GM23338 (cell line): Measurements from ENCODE around the gene SORCS2. TPM values are rescaled to one million over a fixed set of nuclear protein-coding genes. Genes with fewer than 3 reads are reported as not detected.

Experiments used
- ATAC-seq: fragments of 200-7000 bp; cut with Tn5 transposase; 3 replicates; pipeline ENCODE4 v1.9.1; 2020
- DNase-seq: peaks from one replicate; pipeline ENCODE4 v3.0.0-alpha.2; 2015; ENCODE audit warnings: low spot score
- H2AFZ ChIP-seq: fragments of 200-600 bp; sonication (generic); 2 replicates; pipeline ENCODE4 v1.8.0; 2016; ENCODE audit warnings: antibody characterized with exemption, mild to moderate bottlenecking, moderate library complexity
- H3F3A ChIP-seq: fragments of 200-600 bp; sonication (generic); replicated peaks from 2 replicates; pipeline ENCODE4 v1.8.0; 2017; ENCODE audit warnings: antibody characterized with exemption, mixed run types, low read depth
- H3K27ac ChIP-seq: fragments of 200-600 bp; sonication (generic); 2 replicates; pipeline ENCODE4 v1.6.1; 2016; ENCODE audit warnings: low read depth
- H3K27me3 ChIP-seq: fragments of 200-600 bp; sonication (generic); 2 replicates; pipeline ENCODE4 v1.8.0; 2016; ENCODE audit warnings: mild to moderate bottlenecking, mixed run types, moderate library complexity; ENCODE audit not compliant: insufficient read depth
- H3K36me3 ChIP-seq: fragments of 200-600 bp; sonication (generic); 2 replicates; pipeline ENCODE4 v1.8.0; 2016; ENCODE audit warnings: mild to moderate bottlenecking; ENCODE audit not compliant: insufficient read depth
- H3K4me1 ChIP-seq: fragments of 200-600 bp; sonication (generic); 2 replicates; pipeline ENCODE4 v1.8.0; 2016; ENCODE audit warnings: mild to moderate bottlenecking, moderate library complexity; ENCODE audit not compliant: insufficient read depth
- H3K4me2 ChIP-seq: fragments of 200-600 bp; sonication (generic); 2 replicates; pipeline ENCODE4 v1.7.1; 2017; ENCODE audit warnings: mixed run types
- H3K4me3 ChIP-seq: fragments of 200-600 bp; sonication (generic); 2 replicates; pipeline ENCODE4 v1.6.1; 2016; ENCODE audit warnings: mixed run types
- H3K79me2 ChIP-seq: fragments of 200-600 bp; sonication (generic); replicated peaks from 2 replicates; pipeline ENCODE4 v1.8.0; 2017; ENCODE audit warnings: mild to moderate bottlenecking; ENCODE audit not compliant: insufficient read depth
- H3K9me2 ChIP-seq: fragments of 200-600 bp; sonication (generic); 2 replicates; pipeline ENCODE4 v1.8.0; 2017; ENCODE audit not compliant: insufficient read depth
- H4K20me1 ChIP-seq: fragments of 200-600 bp; sonication (generic); replicated peaks from 2 replicates; pipeline ENCODE4 v1.8.0; 2017; ENCODE audit warnings: mild to moderate bottlenecking; ENCODE audit not compliant: insufficient read depth
- H3K27ac Mint-ChIP-seq: 2 replicates; pipeline ENCODE4 v1.8.0; 2020; ENCODE audit warnings: inconsistent platforms, mild to moderate bottlenecking, moderate library complexity, mixed read lengths
- H3K27me3 Mint-ChIP-seq: 3 replicates; pipeline ENCODE4 v1.8.0; 2022; ENCODE audit warnings: low read depth, mild to moderate bottlenecking, moderate library complexity, mixed read lengths, inconsistent platforms; ENCODE audit not compliant: insufficient read depth, poor library complexity
- H3K36me3 Mint-ChIP-seq: 3 replicates; pipeline ENCODE4 v1.8.0; 2021; ENCODE audit warnings: low read depth, mild to moderate bottlenecking, inconsistent platforms, moderate library complexity, mixed read lengths
- H3K4me1 Mint-ChIP-seq: 3 replicates; pipeline ENCODE4 v1.8.0; 2020; ENCODE audit warnings: mild to moderate bottlenecking, inconsistent platforms, mixed read lengths
- H3K4me3 Mint-ChIP-seq: 3 replicates; pipeline ENCODE4 v1.8.0; 2021; ENCODE audit warnings: moderate library complexity, mild to moderate bottlenecking, inconsistent platforms, mixed read lengths
- H3K9me3 Mint-ChIP-seq: 3 replicates; pipeline ENCODE4 v1.8.0; 2020; ENCODE audit warnings: moderate library complexity, mild to moderate bottlenecking, inconsistent platforms, mixed read lengths
- CTCF ChIP-seq, 2 experiments: fragments of 200-600 bp in 1 of 2; sonication (generic) in 1 of 2; conservative IDR thresholded peaks; 2 replicates each; pipeline versions ENCODE4 v1.5.1 to v1.6.1; 2016 to 2017; ENCODE audit warnings: antibody characterized with exemption in 2 of 2, low read depth in 2 of 2, mild to moderate bottlenecking in 2 of 2, moderate library complexity in 1 of 2
- ETS1 ChIP-seq: IDR thresholded peaks from 2 replicates; pipeline ENCODE4 v1.6.1; 2016; ENCODE audit warnings: antibody characterized with exemption
- EZH2 ChIP-seq: fragments of 200-600 bp; sonication (generic); IDR thresholded peaks from one replicate; pipeline ENCODE4 v1.8.0; 2017; ENCODE audit warnings: antibody characterized with exemption, mild to moderate bottlenecking, low read depth; ENCODE audit not compliant: unreplicated experiment
- EZH2phosphoT487 ChIP-seq: fragments of 200-600 bp; sonication (generic); IDR thresholded peaks from one replicate; pipeline ENCODE4 v1.8.1; 2018; ENCODE audit warnings: antibody characterized with exemption; ENCODE audit not compliant: unreplicated experiment
- JUNB ChIP-seq: IDR thresholded peaks from one replicate; pipeline ENCODE4 v1.6.1; 2016; ENCODE audit warnings: antibody characterized with exemption; ENCODE audit not compliant: unreplicated experiment
- NANOG ChIP-seq: IDR thresholded peaks from 2 replicates; pipeline ENCODE4 v1.6.1; 2016; ENCODE audit warnings: antibody characterized with exemption, borderline replicate concordance
- POLR2AphosphoS5 ChIP-seq: IDR thresholded peaks from 2 replicates; pipeline ENCODE4 v1.6.1; 2016; ENCODE audit warnings: antibody characterized with exemption, low read depth
- REST ChIP-seq: IDR thresholded peaks from one replicate; pipeline ENCODE4 v1.6.1; 2018; ENCODE audit warnings: antibody characterized with exemption; ENCODE audit not compliant: unreplicated experiment
- STAT1 ChIP-seq: IDR thresholded peaks from one replicate; pipeline ENCODE4 v1.6.1; 2016; ENCODE audit warnings: antibody characterized with exemption; ENCODE audit not compliant: unreplicated experiment
- ZNF114 ChIP-seq: fragments of 250-450 bp; sonication (Bioruptor Pico); IDR thresholded peaks from 2 replicates; pipeline ENCODE4 v1.5.0; 2020; ENCODE audit warnings: mild to moderate bottlenecking, moderate library complexity
- ZNF331 ChIP-seq: fragments of 250-450 bp; sonication (Bioruptor Pico); IDR thresholded peaks from 2 replicates; pipeline ENCODE4 v1.5.0; 2020; ENCODE audit warnings: low read depth, mild to moderate bottlenecking, moderate library complexity
- ZNF462 ChIP-seq: fragments of 250-450 bp; sonication (Bioruptor Pico); IDR thresholded peaks from 2 replicates; pipeline ENCODE4 v1.5.0; 2020; ENCODE audit warnings: mild to moderate bottlenecking, moderate library complexity
- polyA plus RNA-seq: library from polyadenylated mRNA; unstranded; fragments of >200 nt; fragmentation: Nextera tagmentation; extraction: Ambion mirVana; gene quantifications from 2 replicates; pipeline ENCODE4 v1.2.1, GENCODE V29; 2016
- total RNA-seq: library from RNA; depleted of rRNA; stranded (reverse); fragments of >200 nt; shearing (Covaris generic); gene quantifications from 2 replicates; pipeline ENCODE4 v1.2.3, GENCODE V29; 2014

The SORCS2 gene
- total and polyA plus RNA-seq, 2 experiments from 2014 or later, result 0.47 to 2.4 TPM

- Mint-ChIP-seq H3K27me3 (peaks cover 12% of the 10 kb centered on the region), H3K9me3 (no peaks in the 10 kb centered on the region; the same call in 2 of the 3 replicates), H3K4me3 (no peak overlapping the region), H3K27ac (no peak overlapping the region), H3K36me3 (no peaks in the 10 kb centered on the region), H3K4me1 (no peaks in the 10 kb centered on the region)
- H3K27me3 ChIP-seq, result no peaks in the 10 kb centered on the region
- H2AFZ ChIP-seq, result no peak overlapping the region
- H3K4me3 ChIP-seq, result no peak overlapping the region
- H3K27ac ChIP-seq, result no peak overlapping the region
- no peak for ATAC-seq
- no peaks in the 10 kb centered on the region for H4K20me1 ChIP-seq
- no peak for TF ChIP-seq JUNB
- no peak for TF ChIP-seq EZH2
- TF ChIP-seq ZNF462, result no peak
- TF ChIP-seq CTCF (conservative IDR thresholded peaks at IDR 0.05; ENCODE audit: low read depth in 2 of 2), result no peak
- no peak for TF ChIP-seq ZNF331 (CRISPR knock-in tag)
- TF ChIP-seq REST, result no peak
- TF ChIP-seq ZNF114, result no peak
- TF ChIP-seq STAT1, result no peak
- TF ChIP-seq EZH2phosphoT487, result no peak
- TF ChIP-seq NANOG, result no peak
- TF ChIP-seq ETS1, result no peak
- no peak for TF ChIP-seq POLR2AphosphoS5
- H3K36me3 ChIP-seq, result no peaks in the 10 kb centered on the region; the same call in 1 of the 2 replicates
- no peaks in the 10 kb centered on the region for H3K79me2 ChIP-seq
- no peak overlapping the region for H3K4me2 ChIP-seq
- no peak for DNase-seq
- H3K9me2 ChIP-seq, result no peaks in the 10 kb centered on the region
- no peaks in the 10 kb centered on the region for H3F3A ChIP-seq
- no peaks in the 10 kb centered on the region for H3K4me1 ChIP-seq
Measured at GRCh38 chr4:7169134-7169533, 23.2 kb upstream of the SORCS2 start.
